Stimulated activated CD4-positive, alpha-beta T cell treated with anti-CD3 and anti-CD28 coated beads, Interleukin-2, amount 100 ng/mL, for 4 hours (primary cell): ENCODE results near the gene ELP2.
"Not testable (repeated sequence)": the region's sequence is repeated elsewhere in the genome, so short reads cannot be mapped to it uniquely, and the experiment has no call there.

Source experiments
- DNase-seq: peaks from one replicate; pipeline ENCODE4 v3.0.0-alpha.2; 2020; ENCODE audit warnings: low read depth

Gene ELP2, protein sequence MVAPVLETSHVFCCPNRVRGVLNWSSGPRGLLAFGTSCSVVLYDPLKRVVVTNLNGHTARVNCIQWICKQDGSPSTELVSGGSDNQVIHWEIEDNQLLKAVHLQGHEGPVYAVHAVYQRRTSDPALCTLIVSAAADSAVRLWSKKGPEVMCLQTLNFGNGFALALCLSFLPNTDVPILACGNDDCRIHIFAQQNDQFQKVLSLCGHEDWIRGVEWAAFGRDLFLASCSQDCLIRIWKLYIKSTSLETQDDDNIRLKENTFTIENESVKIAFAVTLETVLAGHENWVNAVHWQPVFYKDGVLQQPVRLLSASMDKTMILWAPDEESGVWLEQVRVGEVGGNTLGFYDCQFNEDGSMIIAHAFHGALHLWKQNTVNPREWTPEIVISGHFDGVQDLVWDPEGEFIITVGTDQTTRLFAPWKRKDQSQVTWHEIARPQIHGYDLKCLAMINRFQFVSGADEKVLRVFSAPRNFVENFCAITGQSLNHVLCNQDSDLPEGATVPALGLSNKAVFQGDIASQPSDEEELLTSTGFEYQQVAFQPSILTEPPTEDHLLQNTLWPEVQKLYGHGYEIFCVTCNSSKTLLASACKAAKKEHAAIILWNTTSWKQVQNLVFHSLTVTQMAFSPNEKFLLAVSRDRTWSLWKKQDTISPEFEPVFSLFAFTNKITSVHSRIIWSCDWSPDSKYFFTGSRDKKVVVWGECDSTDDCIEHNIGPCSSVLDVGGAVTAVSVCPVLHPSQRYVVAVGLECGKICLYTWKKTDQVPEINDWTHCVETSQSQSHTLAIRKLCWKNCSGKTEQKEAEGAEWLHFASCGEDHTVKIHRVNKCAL

DNA sequence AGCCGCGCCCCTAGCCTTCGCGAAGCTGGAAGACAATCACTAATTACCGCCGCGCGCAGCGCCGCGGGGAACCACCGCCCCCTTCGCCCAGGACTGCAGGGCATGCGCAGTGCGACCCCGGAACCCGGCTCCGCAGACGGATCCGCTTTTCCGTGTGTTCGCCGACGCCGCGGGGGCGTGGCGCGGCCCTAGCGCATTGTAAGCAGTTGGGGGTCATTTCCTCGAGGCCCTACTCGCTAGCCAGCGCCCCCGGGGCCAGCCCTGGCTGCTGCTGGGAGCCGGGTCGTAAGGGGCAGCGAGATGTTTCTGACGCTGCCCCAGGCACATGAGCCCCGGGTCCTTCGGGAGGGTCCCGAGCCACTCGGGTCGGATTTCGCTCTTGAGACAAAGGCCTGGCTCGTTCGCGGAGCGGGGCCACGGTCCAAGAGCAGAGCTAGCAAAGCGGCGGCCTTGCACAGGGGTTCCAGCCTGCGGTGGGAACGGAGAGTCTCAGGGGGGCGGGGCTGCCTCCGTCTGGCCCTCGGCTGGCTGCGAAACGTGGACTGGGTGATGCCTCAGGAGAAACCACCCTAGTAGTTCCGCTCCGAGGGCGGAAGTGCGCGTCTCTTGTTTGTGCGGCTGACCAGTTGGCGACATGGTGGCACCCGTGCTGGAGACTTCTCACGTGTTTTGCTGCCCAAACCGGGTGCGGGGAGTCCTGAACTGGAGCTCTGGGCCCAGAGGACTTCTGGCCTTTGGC is at the start of gene ELP2, which contains the start of gene SLC39A6:
Gene ELP2 (plus strand): TSS at position 600 of the 739 bp plus-strand sequence. CDS start 35 bp downstream, at position 635.
Gene SLC39A6 (minus strand): TSS at position 41 of the 739 bp plus-strand sequence. CDS start 2,333 bp downstream, outside the sequence.
- peak; percentile 93 for DNase-seq

DNA sequence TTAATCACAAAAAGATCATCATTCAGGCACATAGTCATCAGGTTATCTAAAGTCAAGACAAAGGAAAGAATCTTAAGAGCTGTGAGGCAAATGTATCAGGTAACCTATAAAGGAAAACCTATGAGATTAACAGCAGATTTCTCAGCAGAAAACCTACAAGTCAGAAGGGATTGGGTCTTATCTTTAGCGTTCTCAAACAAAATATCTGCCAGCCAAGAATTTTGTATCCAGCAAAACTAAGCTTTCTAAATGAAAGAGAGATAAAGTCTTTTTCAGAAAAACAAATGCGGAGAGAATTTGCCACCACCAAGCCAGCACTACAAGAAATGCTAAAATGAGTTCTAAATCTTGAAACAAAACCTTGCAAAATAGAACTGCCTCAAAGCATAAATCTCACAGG is 48.6 kb upstream of the ELP2 start:
- DNase-seq = not testable (repeated sequence)

DNA sequence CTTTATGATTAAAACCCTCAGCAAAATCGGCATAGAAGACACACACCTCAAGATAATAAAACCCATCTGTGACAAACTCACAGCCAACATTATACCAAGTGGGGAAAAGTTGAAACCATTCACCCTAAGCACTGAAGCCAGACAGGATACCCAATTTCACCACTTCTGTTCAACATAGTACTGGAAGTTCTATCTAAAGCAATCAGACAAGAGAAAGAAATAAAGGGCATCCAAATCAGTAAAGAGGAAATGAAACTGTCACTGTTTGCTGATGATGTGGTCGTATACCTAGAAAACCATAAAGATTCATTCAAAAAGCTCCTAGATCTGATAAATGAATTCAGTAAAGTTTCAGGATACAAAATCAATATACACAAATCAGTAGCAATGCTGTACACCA is 46.0 kb upstream of the ELP2 start:
- DNase-seq = no peak

DNA sequence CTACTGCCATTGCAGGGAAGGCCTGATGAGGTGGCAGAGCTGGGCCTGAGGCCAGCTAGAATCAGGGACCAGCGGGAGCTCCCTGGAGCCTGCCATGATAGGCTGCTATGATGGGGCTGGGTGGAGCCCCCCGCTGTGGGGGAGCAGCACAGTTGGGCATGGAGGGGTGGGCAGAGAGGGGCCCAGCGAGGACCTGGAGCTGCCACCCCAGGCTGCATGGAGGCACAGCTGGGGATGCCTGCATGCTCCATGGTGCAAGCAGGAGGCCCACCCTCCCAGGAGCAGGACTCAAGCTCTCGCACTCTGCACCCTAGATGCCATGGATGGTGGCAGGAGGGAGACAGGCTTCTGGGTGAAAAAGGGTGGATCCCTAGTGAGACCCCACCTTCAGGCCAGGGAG is 44.5 kb upstream of the ELP2 start:
- DNase-seq = no peak

DNA sequence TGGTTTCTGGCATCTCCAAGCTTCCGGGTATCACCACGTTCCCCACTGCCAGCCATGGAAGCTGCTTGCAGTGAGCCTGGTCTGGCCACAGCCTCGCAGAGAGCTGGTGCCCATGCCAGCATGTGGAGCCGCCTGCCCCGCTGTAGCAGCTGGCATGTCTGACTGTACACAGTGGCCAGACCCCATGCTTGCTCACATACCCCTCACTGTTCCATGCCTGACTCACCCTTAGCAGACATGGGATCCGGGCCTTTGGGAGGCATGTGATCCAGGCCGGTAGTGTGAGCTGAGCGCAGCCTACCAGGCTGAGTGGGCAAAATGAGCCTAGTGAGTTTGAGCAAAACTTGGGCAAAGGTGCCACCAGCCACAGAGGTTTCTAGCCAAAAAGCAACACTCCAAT is 43.5 kb upstream of the ELP2 start:
- no peak for DNase-seq

DNA sequence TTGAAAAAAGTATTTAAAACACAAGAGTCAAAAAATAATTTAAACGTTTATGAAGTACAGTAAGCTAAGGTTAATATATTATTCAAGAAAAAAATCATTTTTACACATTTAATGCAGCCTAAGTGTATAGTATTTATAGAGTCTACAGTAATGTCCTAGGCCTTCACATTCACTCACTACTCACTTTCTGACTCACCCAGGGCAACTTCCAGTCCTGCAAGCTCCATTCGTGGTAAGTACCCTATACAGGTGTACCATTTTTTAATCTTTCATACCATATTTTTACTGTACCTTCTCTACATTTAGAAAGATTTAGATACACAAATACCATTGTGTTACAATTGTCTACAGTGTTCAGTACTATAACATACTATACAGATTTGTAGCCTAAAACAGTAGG is 41.4 kb upstream of the ELP2 start:
- no peak for DNase-seq

DNA sequence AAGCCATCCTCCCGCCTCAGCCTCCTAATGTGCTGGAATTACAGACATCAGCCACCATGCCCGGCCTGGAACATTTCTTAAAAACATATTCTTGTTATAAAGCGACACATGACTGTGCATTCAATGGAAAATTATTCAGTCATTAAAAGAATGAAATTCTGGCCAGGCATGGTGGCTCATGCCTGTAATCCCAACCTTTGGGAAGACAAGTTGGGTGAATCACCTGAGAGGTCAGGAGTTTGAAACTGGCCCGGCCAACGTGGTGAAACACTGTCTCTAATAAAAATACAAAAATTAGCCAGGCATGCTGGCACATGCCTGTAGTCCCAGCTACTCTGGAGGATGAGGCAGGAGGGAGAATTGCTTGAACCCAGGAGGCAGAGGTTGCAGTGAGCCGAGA is 40.7 kb upstream of the ELP2 start:
- DNase-seq = no peak

DNA sequence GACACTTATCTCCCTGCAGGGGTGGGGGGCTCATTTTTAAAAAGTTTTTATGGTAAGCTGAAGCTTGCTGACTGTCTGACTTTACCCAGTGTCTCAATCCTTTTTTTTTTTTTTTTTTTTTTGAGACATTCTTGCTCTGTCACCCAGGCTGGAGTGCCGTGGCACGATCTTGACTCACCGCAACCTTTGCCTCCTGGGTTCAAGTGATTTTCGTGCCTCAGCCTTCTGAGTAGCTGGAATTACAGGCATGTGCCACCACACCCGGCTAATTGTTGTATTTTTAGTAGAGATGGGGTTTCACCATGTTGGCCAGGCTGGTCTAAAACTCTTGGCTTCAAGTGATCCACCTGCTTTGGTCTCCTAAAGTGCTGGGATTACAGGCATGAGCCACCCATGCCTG is 37.6 kb upstream of the ELP2 start:
- DNase-seq = not testable (repeated sequence)

DNA sequence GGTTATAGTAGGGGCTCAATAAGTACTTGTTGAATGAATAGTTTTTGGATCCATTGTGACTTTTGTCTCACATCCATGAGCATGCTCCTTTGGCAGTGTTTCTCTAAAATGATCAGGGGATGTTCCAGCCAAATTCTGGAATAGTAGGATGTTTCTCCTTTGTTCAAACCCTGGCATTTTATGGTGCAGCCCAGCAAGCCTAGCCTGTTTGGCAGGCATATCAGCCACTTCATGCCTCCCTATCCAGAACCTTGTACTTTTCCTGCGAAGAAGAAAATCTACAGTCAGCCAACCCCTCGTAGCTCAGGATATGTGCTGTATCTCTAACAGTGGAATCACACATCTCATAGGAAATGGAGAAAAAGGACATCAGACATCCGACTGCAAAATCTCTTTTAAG is 35.3 kb upstream of the ELP2 start:
- no peak for DNase-seq

DNA sequence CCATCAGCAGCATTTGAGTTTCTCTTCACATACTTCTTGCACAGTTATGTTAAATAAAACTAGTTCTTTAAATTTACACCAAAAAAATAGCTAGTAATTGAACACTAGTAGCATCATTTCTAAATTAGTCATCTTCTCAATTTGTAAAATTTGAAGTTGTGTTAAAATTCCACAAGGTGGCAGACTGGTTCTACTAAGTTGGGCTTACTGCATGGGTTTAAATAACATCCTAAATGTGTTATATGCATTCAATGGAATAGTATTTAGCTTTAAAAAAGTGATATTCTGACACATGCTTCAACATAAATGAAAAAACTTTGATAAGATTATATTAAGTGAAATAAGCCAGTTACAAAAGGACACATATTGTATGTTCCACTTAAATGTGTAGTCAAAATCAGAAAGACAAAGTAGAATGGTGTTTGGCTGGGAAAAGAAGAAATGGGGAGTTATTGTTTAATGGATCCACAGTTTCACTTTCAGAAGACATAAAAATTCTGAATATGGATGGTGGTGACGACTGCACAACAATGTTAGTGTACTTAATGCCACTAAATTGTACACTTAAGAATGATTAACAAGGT is 33.7 kb upstream of the ELP2 start:
- no peak for DNase-seq

DNA sequence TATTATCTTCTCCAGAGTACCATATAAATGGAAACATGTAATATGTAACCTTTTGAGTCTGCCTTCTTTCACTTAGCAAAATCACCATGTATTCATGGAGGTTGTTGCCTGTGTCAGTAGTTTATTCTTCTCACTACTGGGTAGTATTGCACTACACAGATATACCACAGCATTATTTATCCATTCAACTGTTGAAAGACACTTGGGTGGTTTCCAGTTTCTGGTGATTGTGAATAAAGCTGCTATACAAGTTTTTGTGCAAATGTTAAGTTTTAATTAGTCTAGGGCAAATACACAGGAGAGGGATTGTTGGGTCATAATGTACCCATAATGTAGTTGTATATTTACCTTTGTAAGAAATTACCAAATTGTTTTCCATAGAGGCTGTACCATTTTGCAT is 32.7 kb upstream of the ELP2 start:
- no peak for DNase-seq

DNA sequence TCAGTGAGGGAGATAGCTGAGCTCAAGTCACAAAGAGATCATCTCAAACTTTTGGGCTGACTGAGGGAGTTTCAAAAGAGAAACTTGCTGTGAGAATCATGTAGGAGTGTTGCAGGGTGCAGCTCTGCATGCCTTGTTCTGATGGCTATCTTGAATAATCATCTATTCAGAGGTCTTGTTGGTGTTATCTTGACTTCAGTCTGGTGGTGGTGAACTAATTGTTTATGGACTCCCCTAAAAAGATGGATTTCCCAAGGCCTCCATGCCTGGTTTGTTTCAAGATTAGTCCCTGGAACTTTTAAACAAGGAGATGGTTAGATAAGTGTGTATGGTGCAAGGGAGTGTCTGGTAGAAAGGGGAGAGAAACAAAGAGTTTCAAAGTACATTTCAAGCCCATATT is 30.4 kb upstream of the ELP2 start:
- no peak for DNase-seq

DNA sequence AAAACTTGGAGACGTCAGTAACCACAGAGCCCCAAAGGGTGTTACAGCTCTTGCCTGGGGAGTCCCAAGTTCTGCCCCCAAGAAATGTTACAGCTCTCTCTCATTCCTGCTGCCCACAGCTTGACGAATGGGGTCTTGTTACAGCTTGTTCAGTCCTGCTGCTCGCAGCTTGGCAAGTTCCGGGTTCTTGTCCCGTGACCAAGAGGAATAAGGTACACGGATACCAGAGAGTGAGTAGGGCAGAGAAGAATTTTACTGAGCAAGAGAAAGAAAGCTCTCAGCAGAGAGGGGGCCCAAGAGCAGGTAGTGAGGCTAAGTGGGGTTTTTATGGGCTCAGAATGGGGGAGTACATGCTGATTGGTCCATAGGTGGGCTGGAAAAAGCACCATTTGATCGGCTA is 27.8 kb upstream of the ELP2 start:
- DNase-seq = no peak

DNA sequence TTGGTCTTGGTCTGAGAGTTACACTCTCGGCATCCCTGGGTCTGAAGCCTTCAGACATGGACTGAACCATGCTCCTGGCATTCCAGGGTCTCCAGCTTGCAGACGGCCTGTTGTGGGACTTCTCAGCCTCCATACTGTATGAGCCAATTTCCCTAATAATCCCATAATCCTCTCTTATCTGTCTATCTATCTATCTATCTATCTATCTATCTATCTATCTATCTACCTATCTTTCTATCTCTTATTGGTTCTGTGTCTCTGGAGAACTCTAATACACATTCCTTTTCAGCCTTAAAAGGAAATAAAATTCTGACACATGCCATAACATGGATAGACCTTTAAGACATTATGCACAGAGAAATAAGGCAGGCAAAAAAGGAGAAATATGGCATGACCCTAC is 24.9 kb upstream of the ELP2 start:
- DNase-seq = no peak

DNA sequence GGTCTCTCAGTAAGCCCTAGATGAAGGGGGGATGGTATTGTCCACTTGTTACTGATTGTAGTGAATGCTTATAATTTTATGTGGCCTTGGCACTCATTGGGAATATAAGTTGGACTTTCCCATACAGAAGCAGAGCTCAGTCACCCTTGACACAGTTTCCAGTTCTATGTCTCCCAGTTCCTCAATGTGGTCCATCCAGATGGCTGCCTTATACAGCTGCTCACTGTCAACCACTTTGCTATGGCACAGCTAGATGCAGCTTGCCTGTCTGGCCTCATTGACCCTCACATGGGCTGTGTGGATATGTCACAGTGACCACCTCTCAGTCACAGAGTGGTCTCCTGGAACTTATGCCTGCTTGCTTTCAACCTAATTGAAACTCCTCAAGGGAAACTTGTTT is 22.2 kb upstream of the ELP2 start:
- DNase-seq = no peak

DNA sequence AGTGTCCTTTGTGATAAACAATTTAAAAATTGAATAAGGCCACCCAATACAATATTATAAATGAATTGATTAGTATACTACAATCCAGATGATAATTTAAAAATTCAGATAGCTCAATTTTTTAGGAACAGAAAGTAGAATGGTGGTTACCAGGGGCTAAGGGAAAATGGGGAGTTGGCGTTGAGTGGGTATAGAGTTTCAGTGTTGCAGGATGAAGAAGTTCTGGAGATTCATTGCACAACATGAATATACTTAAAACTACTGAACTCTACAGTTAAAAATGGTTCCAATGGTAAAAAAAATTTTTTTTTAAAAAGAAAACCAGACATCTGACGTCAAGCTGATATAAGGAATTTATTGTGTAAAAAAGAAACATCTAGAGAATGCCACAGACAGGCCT is 21.5 kb upstream of the ELP2 start:
- no peak for DNase-seq

DNA sequence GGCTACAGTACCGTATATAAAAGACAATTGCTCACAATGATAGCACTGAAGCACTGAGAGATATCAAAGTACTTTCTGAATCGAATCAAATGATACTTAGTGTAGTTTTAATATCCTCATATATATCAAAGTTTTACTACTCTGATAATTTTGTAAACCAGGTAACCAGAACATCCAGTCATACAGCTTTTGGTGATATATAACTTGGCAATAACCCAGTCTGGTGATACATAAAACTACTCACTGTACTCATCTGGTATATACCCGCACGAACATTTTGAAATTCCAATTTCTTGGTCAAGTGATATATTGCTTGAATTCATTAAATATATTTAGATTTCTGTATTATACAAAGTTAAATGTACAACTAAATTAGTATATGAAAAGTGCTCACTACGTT is 21.1 kb upstream of the ELP2 start:
- no peak for DNase-seq

DNA sequence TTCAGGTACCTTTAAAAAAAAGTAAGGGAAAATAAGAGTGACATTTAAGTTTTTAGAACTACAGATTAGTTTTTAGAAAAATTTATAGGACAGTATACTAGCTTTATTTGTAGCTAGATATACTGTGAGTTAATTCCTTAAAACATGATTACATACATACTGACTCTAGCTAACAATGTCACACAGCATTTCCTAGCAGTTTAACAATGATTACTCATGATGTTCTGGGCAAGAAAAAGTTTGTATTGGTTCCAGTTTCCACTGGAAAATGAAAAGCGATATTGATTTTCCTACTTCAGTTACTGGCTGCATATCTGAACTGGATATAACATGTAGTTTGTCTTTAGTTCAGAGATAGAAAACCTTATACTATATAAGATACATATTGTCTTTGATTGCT is 20.0 kb upstream of the ELP2 start:
- no peak for DNase-seq

DNA sequence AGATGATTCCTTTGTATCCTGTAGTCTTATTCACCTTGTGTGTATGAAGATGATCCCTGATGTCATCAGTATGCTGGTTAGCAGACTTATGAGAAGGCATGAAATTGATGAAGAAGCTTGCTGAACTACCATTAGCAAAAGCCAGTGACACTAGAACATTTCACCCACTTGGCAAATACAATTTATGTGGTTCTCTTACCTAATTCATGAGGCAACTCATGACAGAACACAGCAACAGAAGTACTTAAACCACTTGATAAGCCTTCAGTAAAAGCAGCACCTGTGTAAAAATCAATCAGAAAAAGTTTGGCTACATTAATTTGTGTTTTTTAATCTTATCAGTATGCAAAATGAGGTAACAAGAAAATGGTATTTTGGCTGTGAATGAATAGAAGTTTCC is 17.4 kb upstream of the ELP2 start:
- DNase-seq = no peak

DNA sequence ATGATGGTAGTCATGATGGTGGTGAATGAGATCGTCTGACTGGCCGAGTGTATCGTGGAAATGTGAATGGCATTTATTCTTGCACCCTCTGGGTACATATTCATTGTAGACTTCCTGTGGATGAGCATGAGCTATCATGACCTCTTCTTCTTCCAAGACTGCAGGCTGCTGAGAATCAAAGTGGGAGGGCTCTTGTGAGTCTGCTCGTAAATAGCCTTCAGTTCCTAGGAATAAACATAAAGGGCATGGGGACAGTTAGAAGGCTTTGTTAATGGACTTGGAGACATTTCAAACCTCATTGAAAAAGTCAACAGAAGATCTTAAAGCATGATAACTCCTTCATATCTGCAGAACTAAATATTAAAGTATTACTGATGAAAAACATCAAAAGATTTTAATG is 15.4 kb upstream of the ELP2 start:
- no peak for DNase-seq

DNA sequence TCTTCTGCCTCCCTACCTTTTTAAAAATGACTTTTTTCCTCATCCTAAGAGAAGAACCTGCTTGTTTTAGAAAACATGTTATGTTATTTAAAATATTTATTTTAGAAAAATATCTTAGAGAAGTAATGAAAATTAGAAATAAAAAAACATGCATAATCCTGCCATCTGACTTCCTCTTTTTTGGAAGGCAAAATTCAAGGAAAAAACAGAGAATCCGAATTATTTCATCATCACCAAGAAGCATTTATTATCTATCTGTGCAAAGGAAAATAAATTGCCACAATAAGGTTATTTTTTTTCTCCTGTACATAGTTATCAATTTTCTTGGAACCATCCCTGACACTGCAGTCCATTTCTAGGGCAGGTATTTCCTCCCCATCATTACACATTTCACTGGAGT is 15.0 kb upstream of the ELP2 start:
- DNase-seq = no peak

DNA sequence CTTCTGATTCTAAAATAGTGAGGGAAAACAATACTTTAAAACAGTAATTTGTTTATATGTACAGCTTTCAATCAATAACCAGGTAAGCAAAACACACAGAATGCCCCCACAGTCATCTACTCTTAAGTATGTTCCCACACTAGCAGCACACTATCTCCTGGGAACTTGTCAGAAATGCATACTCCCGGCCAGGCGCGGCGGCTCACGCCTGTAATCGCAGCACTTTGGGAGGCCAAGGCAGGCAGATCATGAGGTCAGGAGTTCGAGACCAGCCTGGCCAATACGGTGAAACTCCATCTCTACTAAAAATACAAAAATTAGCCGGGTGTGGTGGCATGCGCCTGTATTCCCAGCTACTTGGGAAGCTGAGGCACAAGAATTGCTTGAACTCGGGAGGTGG is 12.9 kb upstream of the ELP2 start:
- DNase-seq = not testable (repeated sequence)
